Pons (tissue), 1 donor: ENCODE data around the gene ESYT2.

Source experiments
- DNase-seq: peaks from one replicate; pipeline ENCODE4 v3.0.0-alpha.2; 2016; ENCODE audit warnings: low spot score

ESYT2 gene

GRCh38 chr7:158695726-158696452 is 133.4 kb downstream of the ESYT2 start:
- DNase-seq: peak; percentile 94

GRCh38 chr7:158695056-158695455 is 134.3 kb downstream of the ESYT2 start:
- DNase-seq: no peak

GRCh38 chr7:158694650-158695049 is 134.7 kb downstream of the ESYT2 start:
- DNase-seq: no peak

- DNase-seq: no peak
Observed at GRCh38 chr7:158689488-158689887, 139.8 kb downstream of the ESYT2 start.

- no peak for DNase-seq
Observed at GRCh38 chr7:158687406-158687805, 141.9 kb downstream of the ESYT2 start.

GRCh38 chr7:158685693-158686092 is 143.6 kb downstream of the ESYT2 start:
- DNase-seq: no peak

GRCh38 chr7:158684329-158684728 is 145.0 kb downstream of the ESYT2 start:
- no peak for DNase-seq

- DNase-seq: no peak
Observed at GRCh38 chr7:158683541-158683940, 145.8 kb downstream of the ESYT2 start.

GRCh38 chr7:158682456-158682855 is 146.9 kb downstream of the ESYT2 start:
- DNase-seq: no peak
